ENCODE measurements around the gene SGCE.

- TF ChIP-seq SIN3A (IDR thresholded peaks at IDR 0.05; ENCODE audit: low read depth, low read length) (no peak), ATF2 (IDR thresholded peaks at IDR 0.05; ENCODE audit: low read length) (no peak), JUNB (IDR thresholded peaks at IDR 0.05) (no peak)
These were observed at the start of gene SGCE for GRCh38 chr7:94655848-94656657.

Data from GM12878 (cell line).